ENCODE results near the gene AREL1.

Gene AREL1

DNA sequence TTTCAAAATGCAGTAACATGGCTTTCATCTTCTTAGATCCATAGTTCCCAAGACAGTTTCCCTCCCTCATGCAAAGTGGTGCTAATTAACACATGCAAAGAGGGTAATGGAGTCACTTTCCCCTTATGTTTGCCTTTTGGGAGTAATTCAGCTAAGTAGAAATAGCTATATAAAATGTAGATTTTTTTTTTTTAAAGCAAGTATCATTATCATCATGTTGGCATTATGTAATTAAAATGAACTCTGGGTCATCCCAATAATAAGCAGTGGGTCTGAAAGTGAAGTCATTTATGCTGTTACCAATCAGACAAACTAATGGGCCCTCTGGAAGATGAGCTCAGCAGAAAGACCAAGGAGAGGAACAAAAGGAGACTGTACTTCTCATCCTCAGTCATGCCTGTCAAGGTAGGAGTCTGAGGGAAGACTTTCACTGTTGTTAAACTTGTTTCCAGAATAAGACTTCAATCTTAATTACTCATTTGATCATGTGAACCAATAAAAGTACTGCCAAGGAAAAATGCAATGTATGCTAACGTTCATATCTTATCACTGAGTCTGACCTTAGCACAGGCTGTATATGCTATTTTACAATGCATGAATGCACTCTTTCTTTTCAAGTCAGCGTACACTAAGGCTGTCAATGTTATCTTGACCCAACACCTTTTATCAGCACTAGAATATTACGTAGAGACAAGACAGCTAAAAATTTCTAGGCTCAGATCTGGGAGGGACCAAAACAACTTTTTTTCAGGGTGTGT, 26.8 kb downstream of the AREL1 start:
- no peak for TF ChIP-seq ZBTB7A (IDR thresholded peaks at IDR 0.05; ENCODE audit: low read depth)

DNA sequence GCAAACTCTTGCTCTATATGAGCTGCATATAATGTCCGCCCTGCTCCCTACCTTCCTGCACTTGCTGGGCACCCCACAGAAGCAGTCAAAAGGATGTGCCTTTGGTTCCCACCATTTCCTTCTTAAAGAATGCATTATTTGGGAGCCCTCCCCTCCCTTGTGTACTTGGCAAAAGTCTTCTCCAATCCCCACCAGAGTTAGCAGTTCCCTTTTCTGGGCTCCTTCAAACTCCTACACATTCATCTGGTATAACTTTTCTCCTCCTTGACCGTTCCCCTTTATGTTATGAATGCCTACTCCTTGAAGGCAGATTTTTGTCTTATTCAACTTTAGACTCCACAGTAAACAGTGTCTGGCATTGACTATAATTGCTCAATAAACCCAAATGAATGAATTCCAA, 27.8 kb downstream of the AREL1 start:
- no peak for TF ChIP-seq TAF1 (IDR thresholded peaks at IDR 0.05; ENCODE audit: low read depth)

- TF ChIP-seq ZBTB7A (IDR thresholded peaks at IDR 0.05; ENCODE audit: low read depth) (no peak), MAX (IDR thresholded peaks at IDR 0.05) (no peak)
Measured at GRCh38 chr14:74684434-74684833, 28.4 kb downstream of the AREL1 start.

GRCh38 chr14:74683406-74683805, 29.5 kb downstream of the AREL1 start:
- TF ChIP-seq CEBPB (IDR thresholded peaks at IDR 0.05) (no peak), EP300 (IDR thresholded peaks at IDR 0.05; ENCODE audit: borderline replicate concordance) (no peak), TEAD4 (IDR thresholded peaks at IDR 0.05) (no peak), EGR1 (IDR thresholded peaks at IDR 0.05) (no peak), TAF1 (IDR thresholded peaks at IDR 0.05; ENCODE audit: low read depth) (no peak), NFIC (IDR thresholded peaks at IDR 0.05) (no peak), RAD21 (IDR thresholded peaks at IDR 0.05; ENCODE audit: low read depth) (no peak), YY1 (IDR thresholded peaks at IDR 0.05; ENCODE audit: low read depth) (no peak), USF1 (IDR thresholded peaks at IDR 0.05) (no peak), MAX (IDR thresholded peaks at IDR 0.05) (no peak), TCF12 (IDR thresholded peaks at IDR 0.05; ENCODE audit: low read depth) (no peak), FOXM1 (IDR thresholded peaks at IDR 0.05; ENCODE audit: borderline replicate concordance, low read depth) (no peak), ZBTB7A (IDR thresholded peaks at IDR 0.05; ENCODE audit: low read depth) (no peak), CREB1 (IDR thresholded peaks at IDR 0.05; ENCODE audit: low read depth) (no peak)
- TF ChIP-seq, protein P1, sequence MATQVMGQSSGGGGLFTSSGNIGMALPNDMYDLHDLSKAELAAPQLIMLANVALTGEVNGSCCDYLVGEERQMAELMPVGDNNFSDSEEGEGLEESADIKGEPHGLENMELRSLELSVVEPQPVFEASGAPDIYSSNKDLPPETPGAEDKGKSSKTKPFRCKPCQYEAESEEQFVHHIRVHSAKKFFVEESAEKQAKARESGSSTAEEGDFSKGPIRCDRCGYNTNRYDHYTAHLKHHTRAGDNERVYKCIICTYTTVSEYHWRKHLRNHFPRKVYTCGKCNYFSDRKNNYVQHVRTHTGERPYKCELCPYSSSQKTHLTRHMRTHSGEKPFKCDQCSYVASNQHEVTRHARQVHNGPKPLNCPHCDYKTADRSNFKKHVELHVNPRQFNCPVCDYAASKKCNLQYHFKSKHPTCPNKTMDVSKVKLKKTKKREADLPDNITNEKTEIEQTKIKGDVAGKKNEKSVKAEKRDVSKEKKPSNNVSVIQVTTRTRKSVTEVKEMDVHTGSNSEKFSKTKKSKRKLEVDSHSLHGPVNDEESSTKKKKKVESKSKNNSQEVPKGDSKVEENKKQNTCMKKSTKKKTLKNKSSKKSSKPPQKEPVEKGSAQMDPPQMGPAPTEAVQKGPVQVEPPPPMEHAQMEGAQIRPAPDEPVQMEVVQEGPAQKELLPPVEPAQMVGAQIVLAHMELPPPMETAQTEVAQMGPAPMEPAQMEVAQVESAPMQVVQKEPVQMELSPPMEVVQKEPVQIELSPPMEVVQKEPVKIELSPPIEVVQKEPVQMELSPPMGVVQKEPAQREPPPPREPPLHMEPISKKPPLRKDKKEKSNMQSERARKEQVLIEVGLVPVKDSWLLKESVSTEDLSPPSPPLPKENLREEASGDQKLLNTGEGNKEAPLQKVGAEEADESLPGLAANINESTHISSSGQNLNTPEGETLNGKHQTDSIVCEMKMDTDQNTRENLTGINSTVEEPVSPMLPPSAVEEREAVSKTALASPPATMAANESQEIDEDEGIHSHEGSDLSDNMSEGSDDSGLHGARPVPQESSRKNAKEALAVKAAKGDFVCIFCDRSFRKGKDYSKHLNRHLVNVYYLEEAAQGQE (IDR thresholded peaks at IDR 0.05; ENCODE audit: low read depth): no peak

- TF ChIP-seq MAX (IDR thresholded peaks at IDR 0.05): no peak
- TF ChIP-seq YY1 (IDR thresholded peaks at IDR 0.05; ENCODE audit: low read depth): no peak
- no peak for TF ChIP-seq FOXM1 (IDR thresholded peaks at IDR 0.05; ENCODE audit: borderline replicate concordance, low read depth)
- no peak for TF ChIP-seq TEAD4 (IDR thresholded peaks at IDR 0.05)
- TF ChIP-seq CEBPB (IDR thresholded peaks at IDR 0.05): no peak
- TF ChIP-seq USF1 (IDR thresholded peaks at IDR 0.05): no peak
- no peak for TF ChIP-seq ZBTB7A (IDR thresholded peaks at IDR 0.05; ENCODE audit: low read depth)
- no peak for TF ChIP-seq TCF12 (IDR thresholded peaks at IDR 0.05; ENCODE audit: low read depth)
- TF ChIP-seq NFIC (IDR thresholded peaks at IDR 0.05): no peak
- no peak for TF ChIP-seq CREB1 (IDR thresholded peaks at IDR 0.05; ENCODE audit: low read depth)
- no peak for TF ChIP-seq TAF1 (IDR thresholded peaks at IDR 0.05; ENCODE audit: low read depth)
- no peak for TF ChIP-seq EP300 (IDR thresholded peaks at IDR 0.05; ENCODE audit: borderline replicate concordance)
- TF ChIP-seq EGR1 (IDR thresholded peaks at IDR 0.05): no peak
Measured at GRCh38 chr14:74682169-74682952, 30.5 kb downstream of the AREL1 start.

DNA sequence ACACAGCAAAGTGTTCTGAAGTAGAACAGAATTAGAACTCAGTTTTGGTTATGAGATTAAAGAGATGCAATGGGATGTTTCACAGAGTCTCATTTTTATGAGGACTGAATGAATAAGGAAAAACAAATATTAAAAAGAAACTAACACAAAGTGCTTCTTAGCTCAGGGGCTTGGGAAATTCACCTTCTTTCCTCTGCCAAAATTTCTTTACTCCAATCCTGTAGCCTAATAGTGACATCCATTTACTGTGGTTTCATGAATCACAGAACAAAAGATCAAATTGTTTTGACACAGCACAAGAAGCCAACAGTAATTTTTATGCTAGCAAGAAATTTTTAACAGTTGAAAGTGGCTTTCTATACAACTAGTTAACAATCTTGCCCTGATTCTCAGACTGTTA, 37.7 kb downstream of the AREL1 start:
- TF ChIP-seq EP300 (IDR thresholded peaks at IDR 0.05; ENCODE audit: borderline replicate concordance) (no peak), NFIC (IDR thresholded peaks at IDR 0.05) (no peak), ZBTB7A (IDR thresholded peaks at IDR 0.05; ENCODE audit: low read depth) (no peak), TAF1 (IDR thresholded peaks at IDR 0.05; ENCODE audit: low read depth) (no peak), YY1 (IDR thresholded peaks at IDR 0.05; ENCODE audit: low read depth) (no peak), EGR1 (IDR thresholded peaks at IDR 0.05) (no peak), RAD21 (IDR thresholded peaks at IDR 0.05; ENCODE audit: low read depth) (no peak), TEAD4 (IDR thresholded peaks at IDR 0.05) (no peak), FOXM1 (IDR thresholded peaks at IDR 0.05; ENCODE audit: borderline replicate concordance, low read depth) (no peak), MAX (IDR thresholded peaks at IDR 0.05) (no peak), CREB1 (IDR thresholded peaks at IDR 0.05; ENCODE audit: low read depth) (no peak), USF1 (IDR thresholded peaks at IDR 0.05) (no peak), TCF12 (IDR thresholded peaks at IDR 0.05; ENCODE audit: low read depth) (no peak), CEBPB (IDR thresholded peaks at IDR 0.05) (no peak)
- TF ChIP-seq, protein P1 (IDR thresholded peaks at IDR 0.05; ENCODE audit: low read depth): no peak
